OCI-LY3 (cell line): Measurements from ENCODE around the gene HINT3.

Source experiments
- EZH2phosphoT487 ChIP-seq: fragments of 200-600 bp; shearing (Covaris generic); IDR thresholded peaks from 2 replicates; pipeline ENCODE4 v1.6.1; 2018; ENCODE audit warnings: antibody characterized with exemption, mixed run types, low read depth
- TF ChIP-seq, protein P1 (sequence below): fragments of 200-600, 300-600 bp; sonication (generic); IDR thresholded peaks from 2 replicates; pipeline ENCODE4 v1.5.1; 2014; ENCODE audit warnings: antibody characterized with exemption, low read length, low read depth

DNA sequence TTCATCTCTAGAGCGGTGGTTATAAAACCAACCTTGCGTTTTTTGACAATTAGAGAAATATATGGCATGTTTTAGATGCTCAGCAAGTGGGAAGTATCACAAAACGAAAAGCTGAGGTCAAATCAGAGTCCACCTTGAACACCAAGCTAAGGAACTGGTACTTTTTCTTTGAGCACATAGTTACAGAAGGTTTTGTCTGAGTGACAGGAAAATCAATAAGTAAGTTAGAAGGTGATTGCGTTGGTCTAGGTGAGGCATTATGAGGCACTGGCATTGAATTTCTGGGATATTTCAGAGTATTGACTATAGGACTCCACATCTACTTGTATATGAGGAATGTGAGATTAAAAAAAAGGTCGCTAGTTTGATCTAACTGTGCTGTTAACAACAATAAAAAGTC is 597 bp upstream of the HINT3 start:
- TF ChIP-seq, protein P1, sequence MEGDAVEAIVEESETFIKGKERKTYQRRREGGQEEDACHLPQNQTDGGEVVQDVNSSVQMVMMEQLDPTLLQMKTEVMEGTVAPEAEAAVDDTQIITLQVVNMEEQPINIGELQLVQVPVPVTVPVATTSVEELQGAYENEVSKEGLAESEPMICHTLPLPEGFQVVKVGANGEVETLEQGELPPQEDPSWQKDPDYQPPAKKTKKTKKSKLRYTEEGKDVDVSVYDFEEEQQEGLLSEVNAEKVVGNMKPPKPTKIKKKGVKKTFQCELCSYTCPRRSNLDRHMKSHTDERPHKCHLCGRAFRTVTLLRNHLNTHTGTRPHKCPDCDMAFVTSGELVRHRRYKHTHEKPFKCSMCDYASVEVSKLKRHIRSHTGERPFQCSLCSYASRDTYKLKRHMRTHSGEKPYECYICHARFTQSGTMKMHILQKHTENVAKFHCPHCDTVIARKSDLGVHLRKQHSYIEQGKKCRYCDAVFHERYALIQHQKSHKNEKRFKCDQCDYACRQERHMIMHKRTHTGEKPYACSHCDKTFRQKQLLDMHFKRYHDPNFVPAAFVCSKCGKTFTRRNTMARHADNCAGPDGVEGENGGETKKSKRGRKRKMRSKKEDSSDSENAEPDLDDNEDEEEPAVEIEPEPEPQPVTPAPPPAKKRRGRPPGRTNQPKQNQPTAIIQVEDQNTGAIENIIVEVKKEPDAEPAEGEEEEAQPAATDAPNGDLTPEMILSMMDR = no peak
- no peak for TF ChIP-seq EZH2phosphoT487
